ENCODE results near the gene RALGPS1.

DNA sequence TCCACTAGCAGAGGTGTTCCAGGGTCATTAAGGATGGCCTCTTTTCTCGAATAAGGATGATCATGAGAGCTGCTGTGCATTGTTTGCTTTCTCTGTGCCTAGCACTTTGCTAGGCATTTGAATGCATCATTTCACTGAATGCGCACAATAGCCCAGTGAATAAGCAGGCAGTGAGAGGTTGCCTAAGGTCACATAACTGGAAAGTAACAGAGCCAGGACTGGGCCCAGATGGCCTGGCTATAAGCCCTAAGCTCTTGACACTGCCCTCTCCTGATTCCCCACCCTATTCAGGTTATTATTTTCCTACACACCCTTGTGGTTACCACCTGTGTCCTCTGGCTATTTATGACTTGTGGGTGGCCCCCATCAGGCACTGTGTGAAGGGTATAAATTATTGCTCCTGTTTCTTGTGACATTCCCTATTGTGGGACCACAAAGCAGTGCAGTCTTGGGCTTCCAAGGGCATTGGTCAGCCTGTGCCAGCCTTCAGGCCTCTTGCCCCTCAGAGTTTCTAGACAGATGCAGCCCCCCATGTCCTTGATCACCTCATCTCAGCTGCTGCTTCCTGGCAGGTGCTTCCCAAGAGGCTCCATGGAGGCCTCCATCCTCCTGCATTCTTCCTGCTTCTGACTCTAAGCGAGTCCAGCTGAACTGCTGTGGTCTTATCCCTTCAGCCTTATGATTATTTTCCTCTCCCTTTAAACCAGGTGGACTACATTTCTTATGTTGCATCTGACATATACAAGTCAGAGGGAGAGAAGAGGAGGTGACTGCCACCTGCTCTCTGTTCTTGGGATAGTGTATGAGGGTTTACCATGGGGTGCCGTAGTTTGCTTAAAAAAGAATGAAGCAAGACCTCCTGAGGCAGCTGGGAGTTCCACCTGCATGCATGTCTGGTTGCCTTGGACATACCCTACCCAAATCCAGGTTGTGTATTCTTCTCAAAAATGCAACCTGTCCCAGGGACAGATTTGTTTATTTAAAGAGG lies 160.3 kb downstream of the RALGPS1 start:
- TF ChIP-seq, protein P1, sequence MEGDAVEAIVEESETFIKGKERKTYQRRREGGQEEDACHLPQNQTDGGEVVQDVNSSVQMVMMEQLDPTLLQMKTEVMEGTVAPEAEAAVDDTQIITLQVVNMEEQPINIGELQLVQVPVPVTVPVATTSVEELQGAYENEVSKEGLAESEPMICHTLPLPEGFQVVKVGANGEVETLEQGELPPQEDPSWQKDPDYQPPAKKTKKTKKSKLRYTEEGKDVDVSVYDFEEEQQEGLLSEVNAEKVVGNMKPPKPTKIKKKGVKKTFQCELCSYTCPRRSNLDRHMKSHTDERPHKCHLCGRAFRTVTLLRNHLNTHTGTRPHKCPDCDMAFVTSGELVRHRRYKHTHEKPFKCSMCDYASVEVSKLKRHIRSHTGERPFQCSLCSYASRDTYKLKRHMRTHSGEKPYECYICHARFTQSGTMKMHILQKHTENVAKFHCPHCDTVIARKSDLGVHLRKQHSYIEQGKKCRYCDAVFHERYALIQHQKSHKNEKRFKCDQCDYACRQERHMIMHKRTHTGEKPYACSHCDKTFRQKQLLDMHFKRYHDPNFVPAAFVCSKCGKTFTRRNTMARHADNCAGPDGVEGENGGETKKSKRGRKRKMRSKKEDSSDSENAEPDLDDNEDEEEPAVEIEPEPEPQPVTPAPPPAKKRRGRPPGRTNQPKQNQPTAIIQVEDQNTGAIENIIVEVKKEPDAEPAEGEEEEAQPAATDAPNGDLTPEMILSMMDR (IDR thresholded peaks at IDR 0.05): no peak
- TF ChIP-seq EZH2 (IDR thresholded peaks at IDR 0.05; ENCODE audit: borderline replicate concordance, insufficient read depth, low read depth, low read length, poor library complexity, severe bottlenecking): no peak

Data from B cell (primary cell).